Omental fat pad (tissue), 4 donors: ENCODE measurements around the gene SORCS3. TPM values are rescaled to one million over a fixed set of nuclear protein-coding genes. Genes with fewer than 3 reads are reported as not detected.

ENCODE experiments used
- ATAC-seq: fragments of 150-250 bp; one replicate; pipeline ENCODE4 v1.9.1; 2016; ENCODE audit warnings: mild to moderate bottlenecking, moderate library complexity; ENCODE audit not compliant: low FRiP score
- DNase-seq: peaks from one replicate; pipeline ENCODE4 v3.0.0-alpha.2; 2019; ENCODE audit warnings: low spot score
- total RNA-seq, 4 donors: library from RNA; depleted of rRNA; stranded (reverse); fragments of >200 nt; gene quantifications; one replicate each; pipeline ENCODE4 v1.1.0, GENCODE V29; 2016
- TF ChIP-seq, protein P1 (sequence below), 3 donors: fragments of 450-650 bp; IDR thresholded peaks; one replicate each; pipeline ENCODE4 v1.5.1; 2016 to 2017; ENCODE audit warnings: antibody characterized with exemption in 3 of 3, mild to moderate bottlenecking in 3 of 3, moderate library complexity in 2 of 3

SORCS3 gene
- total RNA-seq, 4 donors from 2014 or later: not detected

DNA sequence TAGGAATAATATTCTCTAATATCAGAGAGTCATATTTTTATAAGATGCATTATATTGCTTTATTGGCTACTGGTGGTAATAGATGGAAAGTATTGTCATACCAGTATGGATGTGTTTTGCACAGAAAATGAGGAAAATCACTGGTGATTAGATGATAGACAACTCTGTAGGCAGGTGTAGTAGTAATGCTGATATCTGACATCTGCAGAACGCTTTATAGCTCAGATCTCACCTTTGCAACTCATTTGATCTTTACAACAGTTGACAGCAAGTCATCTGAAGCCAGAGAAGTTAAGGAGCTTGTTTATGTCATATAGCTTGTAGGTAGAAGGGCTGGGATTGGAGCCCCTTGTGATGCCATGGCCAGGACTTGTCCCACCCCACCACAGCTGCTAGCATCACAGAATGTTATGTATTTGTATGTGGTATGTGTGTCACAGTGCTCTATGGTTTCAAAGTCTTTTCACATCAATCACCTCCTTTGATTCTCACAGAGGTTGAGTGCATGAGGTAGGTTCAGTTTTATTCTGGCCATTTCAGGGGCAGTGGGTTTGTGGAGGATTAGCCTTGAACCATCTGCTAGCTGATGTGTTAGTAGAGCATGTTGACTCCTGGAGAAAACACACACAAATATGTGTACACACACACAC lies 140.0 kb downstream of the SORCS3 start:
- no peak for ATAC-seq
- no peak for DNase-seq
- TF ChIP-seq, protein P1, sequence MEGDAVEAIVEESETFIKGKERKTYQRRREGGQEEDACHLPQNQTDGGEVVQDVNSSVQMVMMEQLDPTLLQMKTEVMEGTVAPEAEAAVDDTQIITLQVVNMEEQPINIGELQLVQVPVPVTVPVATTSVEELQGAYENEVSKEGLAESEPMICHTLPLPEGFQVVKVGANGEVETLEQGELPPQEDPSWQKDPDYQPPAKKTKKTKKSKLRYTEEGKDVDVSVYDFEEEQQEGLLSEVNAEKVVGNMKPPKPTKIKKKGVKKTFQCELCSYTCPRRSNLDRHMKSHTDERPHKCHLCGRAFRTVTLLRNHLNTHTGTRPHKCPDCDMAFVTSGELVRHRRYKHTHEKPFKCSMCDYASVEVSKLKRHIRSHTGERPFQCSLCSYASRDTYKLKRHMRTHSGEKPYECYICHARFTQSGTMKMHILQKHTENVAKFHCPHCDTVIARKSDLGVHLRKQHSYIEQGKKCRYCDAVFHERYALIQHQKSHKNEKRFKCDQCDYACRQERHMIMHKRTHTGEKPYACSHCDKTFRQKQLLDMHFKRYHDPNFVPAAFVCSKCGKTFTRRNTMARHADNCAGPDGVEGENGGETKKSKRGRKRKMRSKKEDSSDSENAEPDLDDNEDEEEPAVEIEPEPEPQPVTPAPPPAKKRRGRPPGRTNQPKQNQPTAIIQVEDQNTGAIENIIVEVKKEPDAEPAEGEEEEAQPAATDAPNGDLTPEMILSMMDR (IDR thresholded peaks at IDR 0.05): no peak

GRCh38 chr10:104784452-104784851 lies 143.4 kb downstream of the SORCS3 start:
- ATAC-seq: no peak
- TF ChIP-seq, protein P1 (IDR thresholded peaks at IDR 0.05): no peak

GRCh38 chr10:104791471-104791870 lies 150.4 kb downstream of the SORCS3 start:
- TF ChIP-seq, protein P1 (IDR thresholded peaks at IDR 0.05): no peak
- ATAC-seq (no peak), DNase-seq (no peak)

More at GRCh38 chr10:104784452-104784851, 143.4 kb downstream of the SORCS3 start:
- DNase-seq: no peak

DNA sequence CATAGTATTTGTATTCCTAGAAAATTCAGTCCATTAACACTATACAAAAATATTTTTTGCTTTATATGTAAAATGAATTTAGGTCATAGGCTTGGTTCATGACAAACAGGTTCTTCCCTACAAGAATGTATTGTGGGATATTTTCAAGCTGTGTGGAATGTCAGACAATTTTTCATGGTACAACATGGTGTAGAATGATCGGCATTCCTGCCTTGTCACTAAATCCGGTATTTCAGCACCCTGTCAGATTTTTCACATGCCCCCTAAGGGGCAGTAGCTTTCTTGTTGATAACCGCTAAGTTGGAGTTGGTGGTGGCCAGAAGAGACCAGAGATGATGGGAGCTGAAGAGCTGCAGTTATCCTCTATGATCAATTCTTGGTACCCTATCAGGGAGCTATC lies 154.3 kb downstream of the SORCS3 start:
- DNase-seq (no peak), ATAC-seq (no peak)
- TF ChIP-seq, protein P1 (IDR thresholded peaks at IDR 0.05): no peak

- TF ChIP-seq, protein P1 (IDR thresholded peaks at IDR 0.05): no peak
- ATAC-seq: no peak
- DNase-seq: no peak
These were observed 155.7 kb downstream of the SORCS3 start for GRCh38 chr10:104796823-104797222.

DNA sequence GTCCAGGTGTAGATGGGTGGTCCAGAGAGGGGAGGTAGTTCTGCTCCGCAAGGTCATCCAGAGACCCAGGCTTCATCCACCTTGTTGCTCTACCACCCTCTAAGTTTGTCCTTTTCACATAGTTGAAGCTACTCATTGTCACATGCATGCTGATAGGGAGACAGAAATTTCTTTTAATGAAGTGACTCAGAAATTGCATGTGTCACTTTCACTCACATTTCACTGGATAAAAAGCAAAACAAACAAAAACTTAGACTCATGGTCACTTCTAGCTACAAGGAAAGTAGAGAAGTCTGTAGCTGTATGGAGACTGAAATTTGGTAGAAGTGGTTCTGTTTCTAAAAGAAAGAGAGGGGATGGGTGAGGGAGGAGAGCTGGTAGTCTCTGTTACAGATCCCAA lies 161.9 kb downstream of the SORCS3 start:
- ATAC-seq (no peak), DNase-seq (no peak)
- TF ChIP-seq, protein P1 (IDR thresholded peaks at IDR 0.05): no peak

DNA sequence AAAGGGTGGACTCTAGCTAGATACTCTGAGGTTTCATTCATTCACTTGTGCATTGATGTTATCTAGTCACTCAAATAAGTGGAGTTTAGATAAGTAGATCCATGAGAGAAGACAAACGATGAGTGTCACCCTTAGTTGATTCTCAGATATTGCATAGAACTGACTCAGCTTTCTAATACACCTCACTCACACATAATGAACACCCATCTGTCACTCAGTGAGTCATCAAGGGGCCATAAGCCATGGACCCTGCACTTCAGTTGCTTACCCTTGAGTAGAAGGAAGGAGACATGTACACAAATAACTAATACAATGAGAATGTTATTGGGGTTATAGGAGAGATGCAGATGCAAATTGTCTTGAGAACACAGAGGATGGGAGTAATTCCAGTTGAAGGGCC lies 163.8 kb downstream of the SORCS3 start:
- TF ChIP-seq, protein P1 (IDR thresholded peaks at IDR 0.05): no peak
- no peak for DNase-seq
- ATAC-seq: no peak
